IMR-90 (cell line): ENCODE results near the gene PDS5B. TPM values are rescaled to one million over a fixed set of nuclear protein-coding genes. Genes with fewer than 3 reads are reported as not detected.

Source experiments
- ATAC-seq: fragments of 200-7000 bp; cut with Tn5 transposase; 2 replicates; pipeline ENCODE4 v1.9.1; 2020; ENCODE audit warnings: low read depth, mild to moderate bottlenecking, moderate library complexity
- BruUV-seq: library from RNA; stranded (reverse); fragments of 400-500 nt; replicated peaks from 2 replicates; lab custom pipeline; 2021; lab: Mats Ljungman, UMichigan
- CTCF ChIA-PET: fragments of 300-600 bp; formaldehyde crosslinking; extraction: SDS; loops from one replicate; lab custom pipeline; 2021; ENCODE audit warnings: antibody characterized with exemption; lab: Yijun Ruan, JAX
- POLR2A ChIA-PET: fragments of 300-600 bp; sonication (Branson Sonifier 250); formaldehyde crosslinking; loops from one replicate; lab custom pipeline; 2022; ENCODE audit warnings: antibody characterized with exemption; ENCODE audit not compliant: unreplicated experiment; lab: Charles Lee
- DNase-seq: peaks from one replicate; pipeline ENCODE4 v3.0.0; 2013
- H2AFZ ChIP-seq: replicated peaks from 2 replicates; pipeline ENCODE3; 2013; ENCODE audit warnings: low read length, mild to moderate bottlenecking; ENCODE audit not compliant: poor library complexity
- H2AK5ac ChIP-seq: 2 replicates; pipeline ENCODE4 v1.6.1; 2013; ENCODE audit warnings: low read depth, low read length, inconsistent platforms
- H2AK9ac ChIP-seq: replicated peaks from 2 replicates; pipeline ENCODE3; 2013; ENCODE audit warnings: mild to moderate bottlenecking, low read depth, low read length, moderate library complexity; ENCODE audit not compliant: poor library complexity
- H2BK120ac ChIP-seq: 2 replicates; pipeline ENCODE4 v1.6.1; 2013; ENCODE audit warnings: low read depth, low read length, inconsistent platforms
- H2BK15ac ChIP-seq: 3 replicates; pipeline ENCODE4 v1.6.1; 2013; ENCODE audit warnings: low read depth, low read length, inconsistent platforms
- H2BK20ac ChIP-seq: 2 replicates; pipeline ENCODE4 v1.6.1; 2013; ENCODE audit warnings: low read depth, mild to moderate bottlenecking, inconsistent platforms, low read length, moderate library complexity
- H2BK5ac ChIP-seq: 2 replicates; pipeline ENCODE4 v1.6.1; 2013; ENCODE audit warnings: mild to moderate bottlenecking, low read depth, low read length, inconsistent platforms; ENCODE audit not compliant: poor library complexity, severe bottlenecking
- H3K14ac ChIP-seq: replicated peaks from 2 replicates; pipeline ENCODE4 v1.6.1; 2013; ENCODE audit warnings: low read depth, low read length, inconsistent platforms
- H3K18ac ChIP-seq: 2 replicates; pipeline ENCODE4 v1.6.1; 2013; ENCODE audit warnings: low read depth, low read length, control low read depth
- H3K23ac ChIP-seq: 2 replicates; pipeline ENCODE4 v1.6.1; 2013; ENCODE audit warnings: low read depth, low read length, inconsistent platforms
- H3K27ac ChIP-seq: 2 replicates; pipeline ENCODE4 v1.5.1; 2013; ENCODE audit warnings: mild to moderate bottlenecking, control low read depth, low read length; ENCODE audit not compliant: insufficient read depth
- H3K27me3 ChIP-seq: 2 replicates; pipeline ENCODE4 v1.6.1; 2013; ENCODE audit warnings: low read length; ENCODE audit not compliant: control insufficient read depth, insufficient read depth
- H3K36me3 ChIP-seq: 2 replicates; pipeline ENCODE4 v1.6.1; 2013; ENCODE audit warnings: low read length, mixed read lengths; ENCODE audit not compliant: control insufficient read depth, insufficient read depth
- H3K4ac ChIP-seq: 2 replicates; pipeline ENCODE4 v1.6.1; 2013; ENCODE audit warnings: low read depth, low read length, inconsistent platforms
- H3K4me1 ChIP-seq: 2 replicates; pipeline ENCODE4 v1.6.1; 2013; ENCODE audit warnings: low read length, mixed read lengths; ENCODE audit not compliant: control insufficient read depth, insufficient read depth
- H3K4me2 ChIP-seq: 2 replicates; pipeline ENCODE4 v1.6.1; 2013; ENCODE audit warnings: low read depth, mild to moderate bottlenecking, control low read depth, low read length, moderate library complexity
- H3K4me3 ChIP-seq: 2 replicates; pipeline ENCODE4 v1.5.1; 2013; ENCODE audit warnings: low read depth, mild to moderate bottlenecking, control low read depth, low read length, moderate library complexity; ENCODE audit not compliant: insufficient read depth
- H3K56ac ChIP-seq: 2 replicates; pipeline ENCODE4 v1.6.1; 2013; ENCODE audit warnings: low read length, inconsistent platforms; ENCODE audit not compliant: insufficient read depth; ENCODE audit errors: extremely low read depth
- H3K79me1 ChIP-seq, 2 experiments: 2 replicates each; pipeline ENCODE4 v1.6.1; 2013; ENCODE audit warnings: low read length in 2 of 2, inconsistent platforms in 1 of 2, low read depth in 1 of 2
- H3K9ac ChIP-seq: 2 replicates; pipeline ENCODE4 v1.6.1; 2013; ENCODE audit warnings: low read depth, low read length, control low read depth
- H3K9me1 ChIP-seq: 2 replicates; pipeline ENCODE4 v1.6.1; 2013; ENCODE audit warnings: low read length, inconsistent platforms; ENCODE audit not compliant: insufficient read depth
- H3K9me3 ChIP-seq: 2 replicates; pipeline ENCODE4 v1.6.1; 2013; ENCODE audit warnings: low read length; ENCODE audit not compliant: control insufficient read depth, insufficient read depth
- H4K20me1 ChIP-seq: 2 replicates; pipeline ENCODE4 v1.6.1; 2013; ENCODE audit warnings: low read length, inconsistent platforms; ENCODE audit not compliant: insufficient read depth
- H4K5ac ChIP-seq: 2 replicates; pipeline ENCODE4 v1.6.1; 2013; ENCODE audit warnings: mild to moderate bottlenecking, low read depth, low read length, control low read depth
- H4K8ac ChIP-seq, 2 experiments: 2 replicates each; pipeline ENCODE4 v1.6.1; 2013; ENCODE audit warnings: low read depth in 2 of 2, low read length in 2 of 2, control low read depth in 1 of 2, inconsistent platforms in 1 of 2
- H4K91ac ChIP-seq: 2 replicates; pipeline ENCODE4 v1.6.1; 2013; ENCODE audit warnings: low read depth, low read length, inconsistent platforms; ENCODE audit not compliant: insufficient read depth
- MAFK ChIP-seq: IDR thresholded peaks from 2 replicates; pipeline ENCODE4 v1.6.1; 2012; ENCODE audit warnings: low read depth, low read length, improper control_type of control experiment
- SMC3 ChIP-seq: fragments of 150-350 bp; IDR thresholded peaks from 2 replicates; pipeline ENCODE4 v1.6.1; 2016; ENCODE audit warnings: low read depth, mild to moderate bottlenecking, antibody characterized with exemption, low read length, moderate library complexity
- WGBS, 2 experiments: methylation state at CpG; one replicate each; pipeline versions ENCODE4 v1.1.5 to v1.1.7; 2013; ENCODE audit warnings: missing lambda C conversion rate in 2 of 2; ENCODE audit not compliant: insufficient read length in 1 of 2; ENCODE audit errors: extremely low coverage in 2 of 2; 5-methylcytosine and 5-hydroxymethylcytosine counted together
- dilution Hi-C: fragments of 300-500 bp; cut with HindIII; formaldehyde crosslinking; loops from one replicate; pipeline ENCODE4 v1.14.3; 2018; ENCODE audit warnings: low sequenced_read_pairs; ENCODE audit not compliant: unreplicated experiment
- in situ Hi-C: fragments of 300-500 bp; cut with MboI; formaldehyde crosslinking; loops from 3 replicates; pipeline ENCODE4 v1.14.3; 2019; ENCODE audit warnings: low sequenced_read_pairs, inconsistent platforms, mixed read lengths
- intact Hi-C: fragments of 100-400 bp; cut with micrococcal nuclease; formaldehyde crosslinking; loops from 2 replicates; pipeline ENCODE4 v1.10.0; 2022
- polyA plus RNA-seq, 3 experiments: library from polyadenylated mRNA; depleted of rRNA; stranded (reverse); fragments of >200 nt; gene quantifications; 2 replicates each; pipeline ENCODE4 v1.2.3, GENCODE V29; 2012; ENCODE audit warnings: low replicate concordance in 1 of 3
- total RNA-seq: library from RNA; depleted of rRNA; stranded (reverse); fragments of >200 nt; gene quantifications from 2 replicates; pipeline ENCODE4 v1.2.3, GENCODE V29; 2012

PDS5B gene
- total and polyA plus RNA-seq, 2 of the 4 experiments (the other 2 are of a cell fraction), result 6.2 to 20.1 TPM

DNA sequence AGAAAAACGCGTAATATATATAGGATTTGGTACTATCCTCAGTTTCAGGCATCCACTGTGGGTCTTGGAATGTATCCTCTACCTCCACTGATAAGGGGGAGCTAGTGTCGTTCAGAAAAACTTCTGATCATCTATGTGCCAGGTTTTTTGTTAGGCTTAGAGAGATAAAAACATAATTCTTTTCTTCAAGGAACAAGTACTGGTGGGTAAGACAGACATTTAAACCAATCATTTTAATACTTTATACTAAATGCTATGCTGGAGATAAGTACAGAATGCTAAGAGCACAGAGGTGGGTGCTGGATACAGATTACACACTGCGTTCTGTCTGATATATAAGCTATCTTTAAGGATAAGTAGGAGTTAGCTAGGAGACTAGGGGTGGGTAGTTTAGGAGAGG lies 166.1 kb downstream of the PDS5B start:
- Histone ChIP-seq H2BK5ac (no peak overlapping the region), H2AFZ (no peak overlapping the region), H3K4me1 (no peaks in the 10 kb centered on the region), H4K20me1 (no peaks in the 10 kb centered on the region), H2BK120ac (no peak overlapping the region), H3K79me1 (peaks cover 3 to 8% of the 10 kb centered on the region in 2 experiments; a peak in 1 of 4 replicates), H3K4me3 (no peak overlapping the region), H3K36me3 (peaks cover 3% of the 10 kb centered on the region; the same call in 1 of the 2 replicates), H4K8ac (no peak overlapping the region), H4K91ac (no peak overlapping the region), H3K4me2 (no peak overlapping the region), H3K18ac (no peak overlapping the region), H3K23ac (no peak overlapping the region), H2AK5ac (no peak overlapping the region), H4K5ac (no peak overlapping the region), H3K56ac (no peak overlapping the region), H2AK9ac (no peak overlapping the region), H3K9me3 (no peaks in the 10 kb centered on the region), H3K9ac (no peak overlapping the region), H3K9me1 (no peaks in the 10 kb centered on the region), H2BK20ac (no peak overlapping the region), H3K4ac (no peak overlapping the region), H3K27ac (no peak overlapping the region), H2BK15ac (no peak overlapping the region), H3K14ac (no peak overlapping the region), H3K27me3 (no peaks in the 10 kb centered on the region)
- in situ Hi-C loops (no loop called here), intact Hi-C loops (no loop called here), dilution Hi-C loops (no loop called here)
- POLR2A ChIA-PET, result no interaction called here
- DNase-seq (no peak), ATAC-seq (no peak)
- TF ChIP-seq SMC3, result no peak
- no peak for TF ChIP-seq MAFK
- no CpG with 5 or more reads among the region's 4 CpGs for WGBS, 2 experiments
- BruUV-seq, result no TSS peak
- CTCF ChIA-PET, result interaction anchor here (0.6 to 1.3 kb wide), 2 partner anchors 9 to 25 kb away, joined by 3 read pairs; no protein-coding TSS in a partner anchor
